ENCODE results near the gene ZXDB. TPM values are rescaled to one million over a fixed set of nuclear protein-coding genes. Genes with fewer than 3 reads are reported as not detected.
"Not testable (repeated sequence)": the region's sequence is repeated elsewhere in the genome, so short reads cannot be mapped to it uniquely, and the experiment has no call there.

Gene ZXDB
- total RNA-seq, 1 experiment from 2014 or later: 11.9 TPM

GRCh38 chrX:57587607-57588006 lies 4.2 kb upstream of the ZXDB start:
- no peak overlapping the region for H4K5ac ChIP-seq (ENCODE audit: insufficient read length, low read depth, low read length)
- Mint-ChIP-seq H3K36me3 (ENCODE audit: insufficient read depth in 1 of 3, low read depth in 3 of 3) (no peaks in the 10 kb centered on the region; a peak in 1 of 7 replicates), H3K27me3 (ENCODE audit: low read depth) (no peaks in the 10 kb centered on the region; the same call in 1 of the 2 replicates), H3K4me1 (peaks cover 4 to 7% of the 10 kb centered on the region in 2 experiments; a peak in 3 of 4 replicates), H3K4me3 (no peak overlapping the region), H3K9me3 (peaks cover 63 to 76% of the 10 kb centered on the region in 2 experiments), H3K27ac (no peak overlapping the region)
- H3K9me3 ChIP-seq (ENCODE audit: control insufficient read depth, low read depth, low read length): peaks cover 34% of the 10 kb centered on the region
- DNase-seq: no peak
- no peak overlapping the region for H2BK12ac ChIP-seq (ENCODE audit: insufficient read length, low read depth, low read length)
- H4K8ac ChIP-seq (replicated peaks; ENCODE audit: insufficient read length, low read depth, low read length): no peak overlapping the region
- no peak overlapping the region for H3T11ph ChIP-seq (ENCODE audit: low read length)
- H3K23me2 ChIP-seq (ENCODE audit: insufficient read length, low read depth, low read length, poor library complexity, severe bottlenecking): no peaks in the 10 kb centered on the region
- H4K91ac ChIP-seq (ENCODE audit: insufficient read length, low read depth, low read length): no peak overlapping the region
- H3K56ac ChIP-seq (ENCODE audit: insufficient read length, low read depth, low read length): no peak overlapping the region
- no peaks in the 10 kb centered on the region for H4K20me1 ChIP-seq (ENCODE audit: control insufficient read depth, insufficient read depth, insufficient read length)
- no peak overlapping the region for H2AFZ ChIP-seq (ENCODE audit: low read length)
- H3K27me3 ChIP-seq (ENCODE audit: insufficient read depth, low read length): no peaks in the 10 kb centered on the region
- no peak overlapping the region for H3K9ac ChIP-seq (ENCODE audit: extremely low read depth, insufficient read length, low read length)
- H3K79me1 ChIP-seq (ENCODE audit: insufficient read depth, low read depth, low read length, poor library complexity, severe bottlenecking): no peaks in the 10 kb centered on the region
- H2BK15ac ChIP-seq (ENCODE audit: low read depth, low read length): no peak overlapping the region
- no peak overlapping the region for H3K4ac ChIP-seq (ENCODE audit: low read depth, low read length)
- H2BK120ac ChIP-seq (ENCODE audit: low read depth, low read length, poor library complexity, severe bottlenecking): no peak overlapping the region
- no peaks in the 10 kb centered on the region for H3K79me2 ChIP-seq (ENCODE audit: insufficient read depth, low read length)
- H3K27ac ChIP-seq (ENCODE audit: insufficient read length, low read depth, low read length): no peak overlapping the region
- H3K14ac ChIP-seq (ENCODE audit: insufficient read depth, low read length): no peak overlapping the region
- no peak for TF ChIP-seq CTCF (conservative IDR thresholded peaks at IDR 0.05)
- H3K18ac ChIP-seq (ENCODE audit: insufficient read length, low read depth, low read length): no peak overlapping the region
- no peak overlapping the region for H2BK20ac ChIP-seq (ENCODE audit: low read depth, low read length, poor library complexity, severe bottlenecking)
- no peak overlapping the region for H2BK5ac ChIP-seq (ENCODE audit: insufficient read length, low read length)
- H3K4me1 ChIP-seq (ENCODE audit: insufficient read depth, low read length): no peaks in the 10 kb centered on the region
- H3K23ac ChIP-seq (ENCODE audit: insufficient read length, low read depth, low read length): no peak overlapping the region
- no CpG with 5 or more reads among the region's 2 CpGs for whole genome bisulfite sequencing (ENCODE audit: extremely low coverage, insufficient read length, low lambda C conversion rate)
- no peak overlapping the region for H2AK5ac ChIP-seq (ENCODE audit: insufficient read length, low read length)
- H3K4me2 ChIP-seq (ENCODE audit: insufficient read depth, insufficient read length, low read length): no peak overlapping the region

GRCh38 chrX:57592160-57592893 lies 516 bp downstream of the ZXDB start:
- not testable (repeated sequence) for H2BK12ac ChIP-seq (ENCODE audit: insufficient read length, low read depth, low read length); H3K27ac Mint-ChIP-seq; H4K20me1 ChIP-seq (ENCODE audit: control insufficient read depth, insufficient read depth, insufficient read length); H2BK15ac ChIP-seq (ENCODE audit: low read depth, low read length); H3K9ac ChIP-seq (ENCODE audit: extremely low read depth, insufficient read length, low read length); H2BK20ac ChIP-seq (ENCODE audit: low read depth, low read length, poor library complexity, severe bottlenecking); H4K91ac ChIP-seq (ENCODE audit: insufficient read length, low read depth, low read length); H4K8ac ChIP-seq (replicated peaks; ENCODE audit: insufficient read length, low read depth, low read length); H3K79me2 ChIP-seq (ENCODE audit: insufficient read depth, low read length); H3K23me2 ChIP-seq (ENCODE audit: insufficient read length, low read depth, low read length, poor library complexity, severe bottlenecking); H3K27me3 Mint-ChIP-seq (ENCODE audit: low read depth); H3K23ac ChIP-seq (ENCODE audit: insufficient read length, low read depth, low read length); H3K36me3 Mint-ChIP-seq (ENCODE audit: insufficient read depth in 1 of 3, low read depth in 3 of 3); H2BK5ac ChIP-seq (ENCODE audit: insufficient read length, low read length); H3K18ac ChIP-seq (ENCODE audit: insufficient read length, low read depth, low read length); H2BK120ac ChIP-seq (ENCODE audit: low read depth, low read length, poor library complexity, severe bottlenecking); H3K4ac ChIP-seq (ENCODE audit: low read depth, low read length); H3K4me1 ChIP-seq (ENCODE audit: insufficient read depth, low read length); H3K79me1 ChIP-seq (ENCODE audit: insufficient read depth, low read depth, low read length, poor library complexity, severe bottlenecking); H2AK5ac ChIP-seq (ENCODE audit: insufficient read length, low read length); H3T11ph ChIP-seq (ENCODE audit: low read length); H4K5ac ChIP-seq (ENCODE audit: insufficient read length, low read depth, low read length); H3K27me3 ChIP-seq (ENCODE audit: insufficient read depth, low read length); H2AFZ ChIP-seq (ENCODE audit: low read length); H3K27ac ChIP-seq (ENCODE audit: insufficient read length, low read depth, low read length); H3K56ac ChIP-seq (ENCODE audit: insufficient read length, low read depth, low read length)
- H3K4me2 ChIP-seq (ENCODE audit: insufficient read depth, insufficient read length, low read length): peak overlapping the region; percentile 37
- H3K9me3 ChIP-seq (ENCODE audit: control insufficient read depth, low read depth, low read length): peaks cover 18% of the 10 kb centered on the region
- H3K14ac ChIP-seq (ENCODE audit: insufficient read depth, low read length): peak overlapping the region; percentile 40; the same call in 1 of the 2 replicates
- WGBS (ENCODE audit: extremely low coverage, insufficient read length, low lambda C conversion rate): no CpG with 5 or more reads among the region's 84 CpGs
- DNase-seq: peak; percentile 38
- peak overlapping the region; percentile 60 to 73; a peak in 4 of 5 replicates for H3K4me3 Mint-ChIP-seq
- H3K4me1 Mint-ChIP-seq: peaks cover 21 to 30% of the 10 kb centered on the region in 2 experiments
- peaks cover 49 to 70% of the 10 kb centered on the region in 2 experiments for H3K9me3 Mint-ChIP-seq

Measured in H9 (cell line).